ENCODE measurements around the gene ZNF513. TPM values are rescaled to one million over a fixed set of nuclear protein-coding genes. Genes with fewer than 3 reads are reported as not detected.

The ZNF513 gene
- total and polyA plus RNA-seq, 2 donors (not counting 1 experiment from before 2014, with no cell fraction given): 29.0 to 36.8 TPM

DNA sequence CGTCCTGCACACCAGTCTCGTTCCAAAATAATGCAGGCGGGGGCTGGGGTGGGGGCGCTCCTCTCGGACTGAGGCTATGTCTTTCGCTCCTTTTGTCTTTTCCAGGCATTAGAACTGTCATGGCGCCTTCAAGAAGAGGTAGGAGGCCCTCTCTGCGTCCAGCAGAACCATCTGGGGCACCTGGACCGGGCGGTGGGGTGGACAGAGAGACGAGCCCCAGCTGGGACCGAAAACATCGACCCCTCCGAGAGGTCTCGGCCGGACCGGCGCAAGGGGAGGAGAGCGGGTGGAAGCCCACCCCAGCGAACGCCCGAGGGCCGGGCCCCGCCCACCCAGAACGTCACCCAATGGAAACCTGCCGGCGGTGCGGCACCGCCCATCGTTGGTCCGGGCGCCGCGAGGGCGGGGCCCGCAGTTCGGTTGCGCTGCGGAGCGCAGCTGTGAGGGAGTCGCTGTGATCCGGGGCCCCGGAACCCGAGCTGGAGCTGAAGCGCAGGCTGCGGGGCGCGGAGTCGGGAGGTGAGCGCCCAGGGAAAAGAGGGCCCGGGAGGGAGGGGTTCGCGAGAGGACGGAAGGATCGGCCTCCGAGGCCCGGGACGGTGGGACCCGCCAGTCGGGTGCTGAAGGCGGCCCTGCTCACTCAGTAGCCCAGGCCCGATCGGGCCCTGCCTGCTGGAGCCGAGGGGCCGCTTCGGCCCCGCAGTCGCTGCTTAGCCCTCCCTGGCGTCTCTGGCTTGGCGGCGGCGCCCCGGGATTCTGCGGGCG, 47.9 kb upstream of the ZNF513 start, which contains the start of gene NRBP1:
NRBP1 (plus strand) TSS at position 419 of the 765 bp plus-strand sequence. CDS start 4,643 bp downstream, outside the sequence.
- ATAC-seq (ENCODE audit: low read depth): peak; percentile 92
- H3K9me3 Mint-ChIP-seq (ENCODE audit: insufficient read depth): no peaks in the 10 kb centered on the region
- TF ChIP-seq, protein P1, sequence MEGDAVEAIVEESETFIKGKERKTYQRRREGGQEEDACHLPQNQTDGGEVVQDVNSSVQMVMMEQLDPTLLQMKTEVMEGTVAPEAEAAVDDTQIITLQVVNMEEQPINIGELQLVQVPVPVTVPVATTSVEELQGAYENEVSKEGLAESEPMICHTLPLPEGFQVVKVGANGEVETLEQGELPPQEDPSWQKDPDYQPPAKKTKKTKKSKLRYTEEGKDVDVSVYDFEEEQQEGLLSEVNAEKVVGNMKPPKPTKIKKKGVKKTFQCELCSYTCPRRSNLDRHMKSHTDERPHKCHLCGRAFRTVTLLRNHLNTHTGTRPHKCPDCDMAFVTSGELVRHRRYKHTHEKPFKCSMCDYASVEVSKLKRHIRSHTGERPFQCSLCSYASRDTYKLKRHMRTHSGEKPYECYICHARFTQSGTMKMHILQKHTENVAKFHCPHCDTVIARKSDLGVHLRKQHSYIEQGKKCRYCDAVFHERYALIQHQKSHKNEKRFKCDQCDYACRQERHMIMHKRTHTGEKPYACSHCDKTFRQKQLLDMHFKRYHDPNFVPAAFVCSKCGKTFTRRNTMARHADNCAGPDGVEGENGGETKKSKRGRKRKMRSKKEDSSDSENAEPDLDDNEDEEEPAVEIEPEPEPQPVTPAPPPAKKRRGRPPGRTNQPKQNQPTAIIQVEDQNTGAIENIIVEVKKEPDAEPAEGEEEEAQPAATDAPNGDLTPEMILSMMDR (IDR thresholded peaks at IDR 0.05): no peak
- no peak for TF ChIP-seq EZH2 (IDR thresholded peaks at IDR 0.05; ENCODE audit: borderline replicate concordance, insufficient read depth, low read depth, low read length, poor library complexity, severe bottlenecking)
- H3K27me3 ChIP-seq (replicated peaks in 1 of 4; ENCODE audit: control extremely low read depth in 1 of 4, control insufficient read depth in 3 of 4, insufficient read depth in 4 of 4, low read length in 3 of 4): no peaks in the 10 kb centered on the region
- peak within 1 kb of the TSS; percentile 98 for H3K9ac ChIP-seq (ENCODE audit: low read length)
- WGBS (ENCODE audit: insufficient coverage): under 1% methylated on average over 75 of the region's 75 CpGs
- POLR2A ChIA-PET: interaction anchor here (0.8 to 3.5 kb wide), 6 partner anchors 13 to 377 kb away, joined by 3 to 28 read pairs (median 3); partner anchors contain the start of genes AGBL5, PPM1G and ZNF513
- H3K4me3 ChIP-seq (ENCODE audit: control extremely low read depth in 1 of 5, extremely low read depth in 1 of 5, insufficient read depth in 1 of 5, low read depth in 2 of 5, low read length in 4 of 5): peak within 1 kb of the TSS; percentile 68 to 98 (median 88)
- peak; percentile 95 for DNase-seq
- no peaks in the 10 kb centered on the region for H3K27me3 Mint-ChIP-seq
- peaks cover 29% of the 10 kb centered on the region for H3K4me1 Mint-ChIP-seq
- peaks cover 45% of the 10 kb centered on the region for H3K79me2 ChIP-seq (ENCODE audit: control insufficient read depth, insufficient read depth, low read length)
- peak within 1 kb of the TSS; percentile 100 for H2AFZ ChIP-seq (ENCODE audit: insufficient read depth, low read depth, low read length, poor library complexity, severe bottlenecking)
- CTCF ChIA-PET: interaction anchor here (1.4 to 5.0 kb wide), 6 partner anchors 12 to 59 kb away, joined by 3 to 31 read pairs (median 6); partner anchors contain the start of genes EIF2B4, PPM1G, SNX17 and ZNF513
- H3K27ac Mint-ChIP-seq: peak within 1 kb of the TSS; percentile 97
- H3K36me3 ChIP-seq (replicated peaks in 1 of 2; ENCODE audit: control extremely low read depth in 1 of 2, control insufficient read depth in 1 of 2, extremely low read depth in 1 of 2, insufficient read depth in 2 of 2, low read length in 1 of 2): peaks cover 0 to 5% of the 10 kb centered on the region in 2 experiments
- H4K20me1 ChIP-seq (ENCODE audit: control insufficient read depth, insufficient read depth, low read length, poor library complexity, severe bottlenecking): peaks cover 44% of the 10 kb centered on the region
- peak within 1 kb of the TSS; percentile 97 for H3K4me3 Mint-ChIP-seq
- H3K4me2 ChIP-seq (replicated peaks; ENCODE audit: low read depth, low read length, poor library complexity, severe bottlenecking): peak within 1 kb of the TSS; percentile 96
- H3K4me1 ChIP-seq (ENCODE audit: control insufficient read depth in 2 of 2, insufficient read depth in 2 of 2, low read length in 2 of 2): peaks cover 15 to 21% of the 10 kb centered on the region in 2 donors
- peak within 1 kb of the TSS; percentile 82 to 86 for H3K27ac ChIP-seq (ENCODE audit: low read length in 2 of 2)
- intact Hi-C loops (cut with micrococcal nuclease): loop anchor here (1.0 to 5.0 kb wide), 10 partner anchors 14 to 342 kb away; partner anchors contain the start of genes CCDC121, EIF2B4, GPN1 and GTF3C2
- no peaks in the 10 kb centered on the region for H3K9me3 ChIP-seq (ENCODE audit: control extremely low read depth in 1 of 3, control insufficient read depth in 2 of 3, insufficient read depth in 1 of 3, low read length in 2 of 3)
